IMR-90 (cell line): ENCODE measurements around the gene SEC11C. TPM values are rescaled to one million over a fixed set of nuclear protein-coding genes. Genes with fewer than 3 reads are reported as not detected.

Experiments
- ATAC-seq: fragments of 200-7000 bp; cut with Tn5 transposase; 2 replicates; pipeline ENCODE4 v1.9.1; 2020; ENCODE audit warnings: low read depth, mild to moderate bottlenecking, moderate library complexity
- BruUV-seq: library from RNA; stranded (reverse); fragments of 400-500 nt; replicated peaks from 2 replicates; lab custom pipeline; 2021; lab: Mats Ljungman, UMichigan
- CTCF ChIA-PET: fragments of 300-600 bp; formaldehyde crosslinking; extraction: SDS; loops from one replicate; lab custom pipeline; 2021; ENCODE audit warnings: antibody characterized with exemption; lab: Yijun Ruan, JAX
- POLR2A ChIA-PET: fragments of 300-600 bp; sonication (Branson Sonifier 250); formaldehyde crosslinking; loops from one replicate; lab custom pipeline; 2022; ENCODE audit warnings: antibody characterized with exemption; ENCODE audit not compliant: unreplicated experiment; lab: Charles Lee
- DNase-seq: peaks from one replicate; pipeline ENCODE4 v3.0.0; 2013
- H2AFZ ChIP-seq: replicated peaks from 2 replicates; pipeline ENCODE3; 2013; ENCODE audit warnings: low read length, mild to moderate bottlenecking; ENCODE audit not compliant: poor library complexity
- H2AK5ac ChIP-seq: 2 replicates; pipeline ENCODE4 v1.6.1; 2013; ENCODE audit warnings: low read depth, low read length, inconsistent platforms
- H2AK9ac ChIP-seq: replicated peaks from 2 replicates; pipeline ENCODE3; 2013; ENCODE audit warnings: mild to moderate bottlenecking, low read depth, low read length, moderate library complexity; ENCODE audit not compliant: poor library complexity
- H2BK120ac ChIP-seq: 2 replicates; pipeline ENCODE4 v1.6.1; 2013; ENCODE audit warnings: low read depth, low read length, inconsistent platforms
- H2BK15ac ChIP-seq: 3 replicates; pipeline ENCODE4 v1.6.1; 2013; ENCODE audit warnings: low read depth, low read length, inconsistent platforms
- H2BK20ac ChIP-seq: 2 replicates; pipeline ENCODE4 v1.6.1; 2013; ENCODE audit warnings: low read depth, mild to moderate bottlenecking, inconsistent platforms, low read length, moderate library complexity
- H2BK5ac ChIP-seq: 2 replicates; pipeline ENCODE4 v1.6.1; 2013; ENCODE audit warnings: mild to moderate bottlenecking, low read depth, low read length, inconsistent platforms; ENCODE audit not compliant: poor library complexity, severe bottlenecking
- H3K14ac ChIP-seq: replicated peaks from 2 replicates; pipeline ENCODE4 v1.6.1; 2013; ENCODE audit warnings: low read depth, low read length, inconsistent platforms
- H3K18ac ChIP-seq: 2 replicates; pipeline ENCODE4 v1.6.1; 2013; ENCODE audit warnings: low read depth, low read length, control low read depth
- H3K23ac ChIP-seq: 2 replicates; pipeline ENCODE4 v1.6.1; 2013; ENCODE audit warnings: low read depth, low read length, inconsistent platforms
- H3K27ac ChIP-seq: 2 replicates; pipeline ENCODE4 v1.5.1; 2013; ENCODE audit warnings: mild to moderate bottlenecking, control low read depth, low read length; ENCODE audit not compliant: insufficient read depth
- H3K27me3 ChIP-seq: 2 replicates; pipeline ENCODE4 v1.6.1; 2013; ENCODE audit warnings: low read length; ENCODE audit not compliant: control insufficient read depth, insufficient read depth
- H3K36me3 ChIP-seq: 2 replicates; pipeline ENCODE4 v1.6.1; 2013; ENCODE audit warnings: low read length, mixed read lengths; ENCODE audit not compliant: control insufficient read depth, insufficient read depth
- H3K4ac ChIP-seq: 2 replicates; pipeline ENCODE4 v1.6.1; 2013; ENCODE audit warnings: low read depth, low read length, inconsistent platforms
- H3K4me1 ChIP-seq: 2 replicates; pipeline ENCODE4 v1.6.1; 2013; ENCODE audit warnings: low read length, mixed read lengths; ENCODE audit not compliant: control insufficient read depth, insufficient read depth
- H3K4me2 ChIP-seq: 2 replicates; pipeline ENCODE4 v1.6.1; 2013; ENCODE audit warnings: low read depth, mild to moderate bottlenecking, control low read depth, low read length, moderate library complexity
- H3K4me3 ChIP-seq: 2 replicates; pipeline ENCODE4 v1.5.1; 2013; ENCODE audit warnings: low read depth, mild to moderate bottlenecking, control low read depth, low read length, moderate library complexity; ENCODE audit not compliant: insufficient read depth
- H3K56ac ChIP-seq: 2 replicates; pipeline ENCODE4 v1.6.1; 2013; ENCODE audit warnings: low read length, inconsistent platforms; ENCODE audit not compliant: insufficient read depth; ENCODE audit errors: extremely low read depth
- H3K79me1 ChIP-seq, 2 experiments: 2 replicates each; pipeline ENCODE4 v1.6.1; 2013; ENCODE audit warnings: low read length in 2 of 2, inconsistent platforms in 1 of 2, low read depth in 1 of 2
- H3K9ac ChIP-seq: 2 replicates; pipeline ENCODE4 v1.6.1; 2013; ENCODE audit warnings: low read depth, low read length, control low read depth
- H3K9me1 ChIP-seq: 2 replicates; pipeline ENCODE4 v1.6.1; 2013; ENCODE audit warnings: low read length, inconsistent platforms; ENCODE audit not compliant: insufficient read depth
- H3K9me3 ChIP-seq: 2 replicates; pipeline ENCODE4 v1.6.1; 2013; ENCODE audit warnings: low read length; ENCODE audit not compliant: control insufficient read depth, insufficient read depth
- H4K20me1 ChIP-seq: 2 replicates; pipeline ENCODE4 v1.6.1; 2013; ENCODE audit warnings: low read length, inconsistent platforms; ENCODE audit not compliant: insufficient read depth
- H4K5ac ChIP-seq: 2 replicates; pipeline ENCODE4 v1.6.1; 2013; ENCODE audit warnings: mild to moderate bottlenecking, low read depth, low read length, control low read depth
- H4K8ac ChIP-seq, 2 experiments: 2 replicates each; pipeline ENCODE4 v1.6.1; 2013; ENCODE audit warnings: low read depth in 2 of 2, low read length in 2 of 2, control low read depth in 1 of 2, inconsistent platforms in 1 of 2
- H4K91ac ChIP-seq: 2 replicates; pipeline ENCODE4 v1.6.1; 2013; ENCODE audit warnings: low read depth, low read length, inconsistent platforms; ENCODE audit not compliant: insufficient read depth
- POLR2A ChIP-seq: IDR thresholded peaks from 2 replicates; pipeline ENCODE4 v1.6.1; 2012; ENCODE audit warnings: mild to moderate bottlenecking, low read depth, low read length
- WGBS, 2 experiments: methylation state at CpG; one replicate each; pipeline versions ENCODE4 v1.1.5 to v1.1.7; 2013; ENCODE audit warnings: missing lambda C conversion rate in 2 of 2; ENCODE audit not compliant: insufficient read length in 1 of 2; ENCODE audit errors: extremely low coverage in 2 of 2; 5-methylcytosine and 5-hydroxymethylcytosine counted together
- dilution Hi-C: fragments of 300-500 bp; cut with HindIII; formaldehyde crosslinking; loops from one replicate; pipeline ENCODE4 v1.14.3; 2018; ENCODE audit warnings: low sequenced_read_pairs; ENCODE audit not compliant: unreplicated experiment
- in situ Hi-C: fragments of 300-500 bp; cut with MboI; formaldehyde crosslinking; loops from 3 replicates; pipeline ENCODE4 v1.14.3; 2019; ENCODE audit warnings: low sequenced_read_pairs, inconsistent platforms, mixed read lengths
- intact Hi-C: fragments of 100-400 bp; cut with micrococcal nuclease; formaldehyde crosslinking; loops from 2 replicates; pipeline ENCODE4 v1.10.0; 2022
- polyA plus RNA-seq, 3 experiments: library from polyadenylated mRNA; depleted of rRNA; stranded (reverse); fragments of >200 nt; gene quantifications; 2 replicates each; pipeline ENCODE4 v1.2.3, GENCODE V29; 2012; ENCODE audit warnings: low replicate concordance in 1 of 3
- total RNA-seq: library from RNA; depleted of rRNA; stranded (reverse); fragments of >200 nt; gene quantifications from 2 replicates; pipeline ENCODE4 v1.2.3, GENCODE V29; 2012

SEC11C gene
- total and polyA plus RNA-seq, 2 of the 4 experiments (the other 2 are of a cell fraction): 10.6 to 11.9 TPM

- BruUV-seq: no TSS peak
- Histone ChIP-seq H3K4ac (no peak overlapping the region), H3K4me2 (no peak overlapping the region), H3K79me1 (no peaks in the 10 kb centered on the region), H2BK5ac (no peak overlapping the region), H2AK9ac (no peak overlapping the region), H2AFZ (no peak overlapping the region), H2AK5ac (no peak overlapping the region), H3K4me3 (no peak overlapping the region), H2BK120ac (no peak overlapping the region), H3K23ac (no peak overlapping the region), H3K9ac (no peak overlapping the region), H2BK15ac (no peak overlapping the region), H3K14ac (no peak overlapping the region), H3K27me3 (peaks cover 8% of the 10 kb centered on the region), H4K91ac (no peak overlapping the region), H3K18ac (no peak overlapping the region; the same call in 1 of the 2 replicates), H3K4me1 (no peaks in the 10 kb centered on the region), H2BK20ac (no peak overlapping the region), H3K9me1 (no peaks in the 10 kb centered on the region), H3K36me3 (no peaks in the 10 kb centered on the region), H3K27ac (no peak overlapping the region), H4K20me1 (no peaks in the 10 kb centered on the region), H4K8ac (no peak overlapping the region), H4K5ac (no peak overlapping the region), H3K9me3 (no peaks in the 10 kb centered on the region), H3K56ac (no peak overlapping the region)
- DNase-seq (no peak), ATAC-seq (no peak)
- no CpG with 5 or more reads among the region's 2 CpGs for WGBS, 2 experiments
- ChIA-PET POLR2A (no interaction called here), CTCF (no interaction called here)
- intact Hi-C loops (no loop called here), dilution Hi-C loops (no loop called here), in situ Hi-C loops (no loop called here)
- no peak for TF ChIP-seq POLR2A
Observed at GRCh38 chr18:59189008-59189407, 49.3 kb downstream of the SEC11C start.
